ENCODE measurements around the gene RRM2.

Gene RRM2

DNA sequence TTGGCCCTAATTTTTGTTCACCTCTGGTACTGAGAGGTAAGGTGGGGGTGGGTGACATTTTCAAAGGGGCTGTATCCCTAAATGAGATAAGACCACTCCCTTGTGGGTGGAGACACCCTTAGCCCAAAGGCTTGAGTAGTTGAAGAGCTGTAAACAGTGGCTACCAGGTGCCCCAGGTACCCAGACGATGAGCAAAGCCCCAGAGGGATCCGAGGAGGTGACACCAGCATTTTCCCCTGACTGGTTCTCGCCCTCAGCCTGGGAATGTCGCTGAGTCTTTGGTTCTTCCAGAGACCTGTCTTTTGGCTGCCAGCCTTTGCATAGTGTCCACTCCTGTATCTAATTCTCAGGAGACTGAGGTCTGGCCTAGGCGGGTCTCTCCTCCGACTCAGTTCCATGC lies 36.5 kb downstream of the RRM2 start:
- no peaks in the 10 kb centered on the region for H3K9me3 ChIP-seq (replicated peaks; ENCODE audit: insufficient read depth, low read length)
- H3K4me2 ChIP-seq (ENCODE audit: low read depth, low read length), result no peak overlapping the region
- H3K27ac ChIP-seq (ENCODE audit: low read length), result no peak overlapping the region
- H3F3A ChIP-seq (ENCODE audit: insufficient read depth, low read length), result no peaks in the 10 kb centered on the region
- no peaks in the 10 kb centered on the region for H3K9me2 ChIP-seq (replicated peaks; ENCODE audit: insufficient read depth, low read length)
- no peaks in the 10 kb centered on the region for H3K4me1 ChIP-seq (ENCODE audit: low read length)
- H3K9ac ChIP-seq (ENCODE audit: low read length), result no peak overlapping the region
- no peaks in the 10 kb centered on the region for H3K79me2 ChIP-seq (ENCODE audit: low read length)
- H3K4me3 ChIP-seq (ENCODE audit: low read length), result no peak overlapping the region
- no peaks in the 10 kb centered on the region for H4K20me1 ChIP-seq (ENCODE audit: insufficient read depth, low read length)
- DNase-seq, result no peak
- H2AFZ ChIP-seq (ENCODE audit: low read length), result no peak overlapping the region
- no peaks in the 10 kb centered on the region for H3K27me3 ChIP-seq (replicated peaks; ENCODE audit: insufficient read depth, low read length)
- TF ChIP-seq CTCF (IDR thresholded peaks at IDR 0.05; ENCODE audit: low read length), result no peak
- TF ChIP-seq EZH2 (optimal IDR thresholded peaks at IDR 0.05; ENCODE audit: low read depth, low read length), result no peak
- no peak for TF ChIP-seq EZH2phosphoT487 (IDR thresholded peaks at IDR 0.05; ENCODE audit: low read length)
- no peaks in the 10 kb centered on the region for H3K36me3 ChIP-seq (replicated peaks; ENCODE audit: insufficient read depth, low read length)

DNA sequence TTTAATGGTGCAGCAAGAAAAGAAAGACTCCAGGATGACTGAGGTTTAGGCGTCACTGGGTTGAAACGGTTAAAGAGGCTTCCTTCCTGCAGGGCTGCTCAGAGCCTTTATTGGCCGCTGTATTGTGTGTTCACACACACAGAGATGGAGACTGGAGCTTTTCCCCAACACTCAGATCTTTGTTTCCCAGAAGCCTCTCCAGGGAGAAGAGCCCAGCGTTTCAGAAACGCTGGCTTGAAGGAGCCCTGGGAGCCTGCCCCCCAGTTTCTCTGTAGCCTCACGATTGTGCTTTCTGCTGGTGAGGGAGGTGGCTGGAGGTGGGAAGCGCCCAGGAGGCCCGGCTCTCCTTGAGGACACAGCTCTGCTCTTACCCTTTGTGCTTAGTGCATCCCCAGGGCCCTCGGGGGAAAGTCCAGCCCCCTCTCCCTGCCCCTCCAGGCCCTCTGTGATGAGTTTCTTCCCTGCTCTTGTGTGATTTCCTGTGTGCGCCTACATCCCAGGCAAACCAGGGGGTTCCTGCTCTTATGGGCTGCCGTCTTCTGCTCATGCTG lies 37.1 kb downstream of the RRM2 start:
- Histone ChIP-seq H3K4me1 (ENCODE audit: low read length) (no peaks in the 10 kb centered on the region), H3K9me3 (replicated peaks; ENCODE audit: insufficient read depth, low read length) (no peaks in the 10 kb centered on the region), H3K27ac (ENCODE audit: low read length) (no peak overlapping the region), H2AFZ (ENCODE audit: low read length) (no peak overlapping the region), H3K79me2 (ENCODE audit: low read length) (no peaks in the 10 kb centered on the region), H3K4me2 (ENCODE audit: low read depth, low read length) (no peak overlapping the region), H3K27me3 (replicated peaks; ENCODE audit: insufficient read depth, low read length) (no peaks in the 10 kb centered on the region), H3F3A (ENCODE audit: insufficient read depth, low read length) (no peaks in the 10 kb centered on the region), H3K4me3 (ENCODE audit: low read length) (no peak overlapping the region), H3K9me2 (replicated peaks; ENCODE audit: insufficient read depth, low read length) (no peaks in the 10 kb centered on the region), H3K9ac (ENCODE audit: low read length) (no peak overlapping the region), H3K36me3 (replicated peaks; ENCODE audit: insufficient read depth, low read length) (no peaks in the 10 kb centered on the region), H4K20me1 (ENCODE audit: insufficient read depth, low read length) (no peaks in the 10 kb centered on the region)
- no peak for DNase-seq
- no peak for TF ChIP-seq CTCF (IDR thresholded peaks at IDR 0.05; ENCODE audit: low read length)
- no peak for TF ChIP-seq EZH2phosphoT487 (IDR thresholded peaks at IDR 0.05; ENCODE audit: low read length)
- TF ChIP-seq EZH2 (optimal IDR thresholded peaks at IDR 0.05; ENCODE audit: low read depth, low read length), result no peak

GRCh38 chr2:10160203-10160955 lies 37.8 kb downstream of the RRM2 start:
- H2AFZ ChIP-seq (ENCODE audit: low read length), result no peak overlapping the region
- H4K20me1 ChIP-seq (ENCODE audit: insufficient read depth, low read length), result no peaks in the 10 kb centered on the region
- H3K79me2 ChIP-seq (ENCODE audit: low read length), result no peaks in the 10 kb centered on the region
- H3K4me3 ChIP-seq (ENCODE audit: low read length), result no peak overlapping the region
- H3K9me2 ChIP-seq (replicated peaks; ENCODE audit: insufficient read depth, low read length), result no peaks in the 10 kb centered on the region
- no peaks in the 10 kb centered on the region for H3K4me1 ChIP-seq (ENCODE audit: low read length)
- no peak overlapping the region for H3K4me2 ChIP-seq (ENCODE audit: low read depth, low read length)
- H3K36me3 ChIP-seq (replicated peaks; ENCODE audit: insufficient read depth, low read length), result no peaks in the 10 kb centered on the region
- TF ChIP-seq EZH2phosphoT487 (IDR thresholded peaks at IDR 0.05; ENCODE audit: low read length), result no peak
- no peak for TF ChIP-seq CTCF (IDR thresholded peaks at IDR 0.05; ENCODE audit: low read length)
- TF ChIP-seq EZH2 (optimal IDR thresholded peaks at IDR 0.05; ENCODE audit: low read depth, low read length), result no peak
- H3K27ac ChIP-seq (ENCODE audit: low read length), result no peak overlapping the region
- H3K9me3 ChIP-seq (replicated peaks; ENCODE audit: insufficient read depth, low read length), result no peaks in the 10 kb centered on the region
- no peaks in the 10 kb centered on the region for H3K27me3 ChIP-seq (replicated peaks; ENCODE audit: insufficient read depth, low read length)
- no peak overlapping the region for H3K9ac ChIP-seq (ENCODE audit: low read length)
- no peaks in the 10 kb centered on the region for H3F3A ChIP-seq (ENCODE audit: insufficient read depth, low read length)
- DNase-seq, result no peak

Data from MM.1S (cell line).